ENCODE measurements around the gene GPD1. TPM values are rescaled to one million over a fixed set of nuclear protein-coding genes. Genes with fewer than 3 reads are reported as not detected.

Gene GPD1
- total RNA-seq, 4 donors from 2014 or later: 41.3 to 409 (median 291) TPM

DNA sequence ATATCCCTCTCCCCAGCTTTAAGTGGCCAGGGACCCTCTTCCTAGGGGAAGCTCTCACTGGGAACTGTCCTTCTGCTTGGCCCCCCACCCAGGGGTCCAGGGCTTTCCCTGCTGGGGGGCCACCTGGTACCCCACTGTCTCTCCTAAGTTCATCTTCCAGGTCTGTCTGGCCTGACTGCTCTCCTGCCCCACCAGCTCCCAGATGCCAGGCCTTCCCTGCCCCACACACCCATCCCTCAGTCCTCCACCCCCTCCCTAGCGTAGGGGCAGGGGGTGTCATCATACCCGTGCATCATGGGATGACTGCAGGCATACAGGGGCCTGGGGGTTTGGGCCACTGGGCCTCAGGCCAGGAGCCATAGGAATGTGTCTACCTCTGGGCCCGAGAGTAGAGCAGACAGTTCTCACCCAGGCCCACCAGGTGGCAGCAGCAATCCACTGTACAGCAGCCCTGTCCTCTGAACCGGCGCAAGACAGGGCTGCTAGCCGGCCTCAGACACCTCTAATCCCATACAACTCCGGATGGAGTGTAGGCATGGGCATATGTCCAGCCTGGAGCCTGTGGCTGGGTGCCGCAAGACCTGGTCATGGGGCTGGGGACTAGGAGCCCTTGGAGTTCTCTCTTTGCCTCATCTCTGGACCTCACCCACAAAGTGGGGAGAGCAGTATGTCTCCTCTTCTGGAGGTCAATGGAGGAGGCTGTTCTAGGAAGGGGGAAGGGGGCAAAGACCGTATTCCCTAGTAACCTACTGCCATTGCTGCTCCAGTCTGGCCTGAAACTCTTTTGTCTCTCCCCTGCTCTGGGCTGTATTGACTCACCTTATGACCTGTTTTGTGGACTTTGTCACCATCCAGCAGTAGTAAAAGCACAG lies 28.6 kb upstream of the GPD1 start:
- Histone ChIP-seq H3K27me3 (no peaks in the 10 kb centered on the region), H3K4me1 (peaks cover 0 to 15% (median 0%) of the 10 kb centered on the region in 4 donors), H3K36me3 (no peaks in the 10 kb centered on the region), H3K4me3 (no peak overlapping the region), H3K27ac (peak overlapping the region in 1 of 4 donors; percentile 65), H3K9me3 (no peaks in the 10 kb centered on the region)
- DNase-seq: peak; percentile 78 to 92 (median 91)
- peak in 1 of 2 donors; percentile 9 for TF ChIP-seq POLR2A (IDR thresholded peaks at IDR 0.05)
- TF ChIP-seq, protein P1, sequence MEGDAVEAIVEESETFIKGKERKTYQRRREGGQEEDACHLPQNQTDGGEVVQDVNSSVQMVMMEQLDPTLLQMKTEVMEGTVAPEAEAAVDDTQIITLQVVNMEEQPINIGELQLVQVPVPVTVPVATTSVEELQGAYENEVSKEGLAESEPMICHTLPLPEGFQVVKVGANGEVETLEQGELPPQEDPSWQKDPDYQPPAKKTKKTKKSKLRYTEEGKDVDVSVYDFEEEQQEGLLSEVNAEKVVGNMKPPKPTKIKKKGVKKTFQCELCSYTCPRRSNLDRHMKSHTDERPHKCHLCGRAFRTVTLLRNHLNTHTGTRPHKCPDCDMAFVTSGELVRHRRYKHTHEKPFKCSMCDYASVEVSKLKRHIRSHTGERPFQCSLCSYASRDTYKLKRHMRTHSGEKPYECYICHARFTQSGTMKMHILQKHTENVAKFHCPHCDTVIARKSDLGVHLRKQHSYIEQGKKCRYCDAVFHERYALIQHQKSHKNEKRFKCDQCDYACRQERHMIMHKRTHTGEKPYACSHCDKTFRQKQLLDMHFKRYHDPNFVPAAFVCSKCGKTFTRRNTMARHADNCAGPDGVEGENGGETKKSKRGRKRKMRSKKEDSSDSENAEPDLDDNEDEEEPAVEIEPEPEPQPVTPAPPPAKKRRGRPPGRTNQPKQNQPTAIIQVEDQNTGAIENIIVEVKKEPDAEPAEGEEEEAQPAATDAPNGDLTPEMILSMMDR (IDR thresholded peaks at IDR 0.05): peak; percentile 87 to 98 (median 94)

DNA sequence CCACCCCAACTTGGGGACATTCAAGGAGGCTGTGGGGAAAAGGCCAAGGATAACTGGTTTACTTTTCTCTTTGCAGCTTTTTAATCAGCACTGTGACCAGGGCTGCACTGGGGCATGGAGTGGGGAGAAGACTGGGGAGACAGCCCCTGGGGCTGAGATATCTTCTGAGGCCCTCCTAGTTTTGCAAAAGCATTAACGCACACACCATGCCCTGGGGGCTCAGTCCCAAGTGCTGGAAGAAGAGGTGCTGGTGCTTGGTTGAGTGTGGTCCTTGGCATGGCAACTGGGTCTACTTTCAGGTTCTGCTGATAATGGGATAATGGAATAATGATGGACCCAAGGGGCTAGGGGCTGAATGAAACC lies 28.0 kb upstream of the GPD1 start:
- Histone ChIP-seq H3K4me3 (no peak overlapping the region), H3K27me3 (no peaks in the 10 kb centered on the region), H3K27ac (peak overlapping the region in 1 of 4 donors; percentile 65), H3K36me3 (no peaks in the 10 kb centered on the region), H3K4me1 (peaks cover 0 to 9% (median 0%) of the 10 kb centered on the region in 4 donors), H3K9me3 (no peaks in the 10 kb centered on the region)
- no peak for DNase-seq
- TF ChIP-seq, protein P1 (IDR thresholded peaks at IDR 0.05): no peak
- TF ChIP-seq POLR2A (IDR thresholded peaks at IDR 0.05): no peak

DNA sequence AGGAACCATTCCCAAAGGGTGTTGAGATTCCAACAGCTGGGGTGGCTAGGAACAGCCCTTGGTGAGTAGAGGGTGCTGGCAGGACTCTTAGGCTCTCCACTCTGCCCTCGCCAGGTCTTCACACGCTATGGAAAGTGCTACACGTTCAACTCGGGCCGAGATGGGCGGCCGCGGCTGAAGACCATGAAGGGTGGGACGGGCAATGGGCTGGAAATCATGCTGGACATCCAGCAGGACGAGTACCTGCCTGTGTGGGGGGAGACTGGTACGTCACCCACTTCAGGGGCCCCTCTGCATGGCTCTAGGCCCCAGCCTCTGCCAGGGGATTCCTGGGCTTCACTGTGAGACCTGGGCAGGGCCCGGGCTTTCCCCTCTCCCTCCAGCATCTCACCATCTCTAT lies 26.7 kb upstream of the GPD1 start:
- peaks cover 0 to 19% (median 0%) of the 10 kb centered on the region in 4 donors for H3K4me1 ChIP-seq
- H3K9me3 ChIP-seq: no peaks in the 10 kb centered on the region
- TF ChIP-seq, protein P1 (IDR thresholded peaks at IDR 0.05): no peak
- no peak for TF ChIP-seq POLR2A (IDR thresholded peaks at IDR 0.05)
- H3K4me3 ChIP-seq: no peak overlapping the region
- H3K27me3 ChIP-seq: no peaks in the 10 kb centered on the region
- DNase-seq: no peak
- no peaks in the 10 kb centered on the region for H3K36me3 ChIP-seq
- H3K27ac ChIP-seq: no peak overlapping the region

DNA sequence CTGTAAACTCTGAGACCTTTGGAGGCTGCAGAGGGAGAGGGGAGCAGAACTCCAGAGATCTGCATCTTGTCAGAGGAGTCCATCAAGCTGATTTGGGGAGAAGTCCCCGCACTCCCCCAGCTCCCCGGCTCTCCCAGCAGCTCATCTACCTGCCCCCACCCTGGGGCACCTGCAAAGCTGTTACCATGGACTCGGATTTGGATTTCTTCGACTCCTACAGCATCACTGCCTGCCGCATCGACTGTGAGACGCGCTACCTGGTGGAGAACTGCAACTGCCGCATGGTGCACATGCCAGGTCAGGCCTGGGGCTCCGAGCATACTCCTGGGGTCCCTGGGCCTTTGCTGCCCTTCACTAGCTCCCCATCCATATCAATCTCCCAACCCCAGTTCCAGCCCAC lies 25.5 kb upstream of the GPD1 start:
- no peaks in the 10 kb centered on the region for H3K36me3 ChIP-seq
- no peaks in the 10 kb centered on the region for H3K27me3 ChIP-seq
- no peak overlapping the region for H3K27ac ChIP-seq
- DNase-seq: no peak
- TF ChIP-seq, protein P1 (IDR thresholded peaks at IDR 0.05): no peak
- TF ChIP-seq POLR2A (IDR thresholded peaks at IDR 0.05): no peak
- H3K4me1 ChIP-seq: peaks cover 0 to 25% (median 1%) of the 10 kb centered on the region in 4 donors
- H3K9me3 ChIP-seq: no peaks in the 10 kb centered on the region
- H3K4me3 ChIP-seq: no peak overlapping the region

DNA sequence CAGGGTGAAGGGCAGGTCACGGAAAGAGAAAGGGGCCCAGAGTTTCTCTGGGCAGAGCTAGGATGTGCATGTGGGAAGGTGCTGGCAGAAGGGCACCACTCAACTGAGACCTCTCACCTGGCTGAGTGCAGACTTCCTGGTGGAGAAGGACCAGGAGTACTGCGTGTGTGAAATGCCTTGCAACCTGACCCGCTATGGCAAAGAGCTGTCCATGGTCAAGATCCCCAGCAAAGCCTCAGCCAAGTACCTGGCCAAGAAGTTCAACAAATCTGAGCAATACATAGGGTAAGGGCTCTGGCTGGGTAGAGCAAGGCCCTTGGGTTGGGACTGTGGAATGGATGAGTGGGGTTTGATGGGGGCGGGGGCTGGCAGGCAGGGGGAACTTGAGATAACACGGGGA lies 24.0 kb upstream of the GPD1 start:
- H3K27me3 ChIP-seq: no peaks in the 10 kb centered on the region
- no peak for DNase-seq
- no peaks in the 10 kb centered on the region for H3K9me3 ChIP-seq
- H3K36me3 ChIP-seq: no peaks in the 10 kb centered on the region
- TF ChIP-seq POLR2A (IDR thresholded peaks at IDR 0.05): no peak
- TF ChIP-seq, protein P1 (IDR thresholded peaks at IDR 0.05): no peak
- no peak overlapping the region for H3K27ac ChIP-seq
- peaks cover 0 to 37% (median 3%) of the 10 kb centered on the region in 4 donors for H3K4me1 ChIP-seq
- H3K4me3 ChIP-seq: no peak overlapping the region
